PFSK-1 (cell line): Measurements from ENCODE around the gene BICDL1.

Experiments
- FOXP2 ChIP-seq: optimal IDR thresholded peaks from 2 replicates; pipeline ENCODE3; 2011; ENCODE audit warnings: borderline replicate concordance, control low read depth, inconsistent platforms; ENCODE audit not compliant: insufficient read depth; ENCODE audit errors: extremely low read length, extremely low read depth
- POLR2AphosphoS5 ChIP-seq: IDR thresholded peaks from 2 replicates; pipeline ENCODE4 v1.6.1; 2012; ENCODE audit warnings: low read depth, mild to moderate bottlenecking, control low read depth, low read length, moderate library complexity
- SIN3A ChIP-seq: IDR thresholded peaks from 2 replicates; pipeline ENCODE4 v1.6.1; 2012; ENCODE audit warnings: mild to moderate bottlenecking, low read length, moderate library complexity, borderline replicate concordance; ENCODE audit not compliant: insufficient read depth
- TAF1 ChIP-seq: IDR thresholded peaks from 2 replicates; pipeline ENCODE4 v1.6.1; 2012; ENCODE audit warnings: low read length, control low read depth, borderline replicate concordance; ENCODE audit not compliant: insufficient read depth
- TF ChIP-seq, protein P1 (sequence below), 2 experiments: IDR thresholded peaks; 2 replicates each; pipeline versions ENCODE4 v1.6.1 to v1.8.0; 2011 to 2012; ENCODE audit warnings: low read depth in 2 of 2, low read length in 2 of 2, control low read depth in 1 of 2, inconsistent platforms in 1 of 2, mild to moderate bottlenecking in 1 of 2, moderate library complexity in 1 of 2; ENCODE audit not compliant: insufficient read depth in 1 of 2

DNA sequence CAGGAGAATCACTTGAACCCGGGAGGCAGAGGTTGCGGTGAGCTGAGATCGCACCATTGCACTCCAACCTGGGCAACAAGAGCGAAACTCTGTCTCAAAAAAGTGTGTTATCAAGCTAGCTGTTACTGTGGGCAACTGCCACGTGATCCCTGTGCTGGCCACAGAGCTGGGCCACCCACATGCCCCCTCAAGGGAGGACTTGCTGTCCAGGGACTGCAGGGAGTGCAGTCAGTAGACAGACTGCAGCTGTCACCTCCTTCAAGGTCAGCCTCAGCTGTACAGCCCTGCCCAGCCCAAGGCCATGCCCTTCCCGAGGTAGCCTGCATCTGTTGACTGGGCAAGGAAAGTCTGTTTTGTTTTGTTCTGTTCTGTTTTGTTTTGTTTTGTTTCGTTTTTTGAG is 46.6 kb upstream of the BICDL1 start:
- TF ChIP-seq POLR2AphosphoS5 (no peak), FOXP2 (no peak), SIN3A (no peak), TAF1 (no peak)
- TF ChIP-seq, protein P1, sequence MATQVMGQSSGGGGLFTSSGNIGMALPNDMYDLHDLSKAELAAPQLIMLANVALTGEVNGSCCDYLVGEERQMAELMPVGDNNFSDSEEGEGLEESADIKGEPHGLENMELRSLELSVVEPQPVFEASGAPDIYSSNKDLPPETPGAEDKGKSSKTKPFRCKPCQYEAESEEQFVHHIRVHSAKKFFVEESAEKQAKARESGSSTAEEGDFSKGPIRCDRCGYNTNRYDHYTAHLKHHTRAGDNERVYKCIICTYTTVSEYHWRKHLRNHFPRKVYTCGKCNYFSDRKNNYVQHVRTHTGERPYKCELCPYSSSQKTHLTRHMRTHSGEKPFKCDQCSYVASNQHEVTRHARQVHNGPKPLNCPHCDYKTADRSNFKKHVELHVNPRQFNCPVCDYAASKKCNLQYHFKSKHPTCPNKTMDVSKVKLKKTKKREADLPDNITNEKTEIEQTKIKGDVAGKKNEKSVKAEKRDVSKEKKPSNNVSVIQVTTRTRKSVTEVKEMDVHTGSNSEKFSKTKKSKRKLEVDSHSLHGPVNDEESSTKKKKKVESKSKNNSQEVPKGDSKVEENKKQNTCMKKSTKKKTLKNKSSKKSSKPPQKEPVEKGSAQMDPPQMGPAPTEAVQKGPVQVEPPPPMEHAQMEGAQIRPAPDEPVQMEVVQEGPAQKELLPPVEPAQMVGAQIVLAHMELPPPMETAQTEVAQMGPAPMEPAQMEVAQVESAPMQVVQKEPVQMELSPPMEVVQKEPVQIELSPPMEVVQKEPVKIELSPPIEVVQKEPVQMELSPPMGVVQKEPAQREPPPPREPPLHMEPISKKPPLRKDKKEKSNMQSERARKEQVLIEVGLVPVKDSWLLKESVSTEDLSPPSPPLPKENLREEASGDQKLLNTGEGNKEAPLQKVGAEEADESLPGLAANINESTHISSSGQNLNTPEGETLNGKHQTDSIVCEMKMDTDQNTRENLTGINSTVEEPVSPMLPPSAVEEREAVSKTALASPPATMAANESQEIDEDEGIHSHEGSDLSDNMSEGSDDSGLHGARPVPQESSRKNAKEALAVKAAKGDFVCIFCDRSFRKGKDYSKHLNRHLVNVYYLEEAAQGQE (IDR thresholded peaks at IDR 0.05; ENCODE audit: insufficient read depth in 1 of 2, low read depth in 2 of 2, low read length in 2 of 2): no peak
